SJSA1 (cell line): Measurements from ENCODE around the gene GKAP1. TPM values are rescaled to one million over a fixed set of nuclear protein-coding genes. Genes with fewer than 3 reads are reported as not detected.
A peak's percentile ranks its signal among the peaks of the same experiment; 100 is the strongest.
"Not testable (repeated sequence)": the region's sequence is repeated elsewhere in the genome, so short reads cannot be mapped to it uniquely, and the experiment has no call there.

ENCODE experiments used
- DNase-seq, 2 experiments: peaks; one replicate each; pipeline ENCODE4 v3.0.0-alpha.2; 2015 to 2020; ENCODE audit warnings: low spot score in 2 of 2, low read depth in 1 of 2
- H3K27ac ChIP-seq: fragments of 250-450 bp; sonication (Bioruptor Pico); 2 replicates; pipeline ENCODE4 v1.5.1; 2020; ENCODE audit warnings: mild to moderate bottlenecking, moderate library complexity
- H3K27me3 ChIP-seq: fragments of 250-450 bp; sonication (Bioruptor Pico); replicated peaks from 2 replicates; pipeline ENCODE4 v1.5.1; 2020; ENCODE audit warnings: mild to moderate bottlenecking, moderate library complexity
- H3K36me3 ChIP-seq: fragments of 250-450 bp; sonication (Bioruptor Pico); 2 replicates; pipeline ENCODE4 v1.5.1; 2020; ENCODE audit warnings: mild to moderate bottlenecking
- H3K4me1 ChIP-seq: fragments of 250-450 bp; sonication (Bioruptor Pico); replicated peaks from 2 replicates; pipeline ENCODE4 v1.6.1; 2021; ENCODE audit warnings: mild to moderate bottlenecking
- H3K4me3 ChIP-seq: fragments of 250-450 bp; sonication (Bioruptor Pico); 2 replicates; pipeline ENCODE4 v1.5.1; 2020; ENCODE audit warnings: mild to moderate bottlenecking
- H3K9me3 ChIP-seq: fragments of 250-450 bp; sonication (Bioruptor Pico); replicated peaks from 2 replicates; pipeline ENCODE4 v1.5.1; 2020; ENCODE audit warnings: mild to moderate bottlenecking
- total RNA-seq: library from RNA; depleted of rRNA; stranded (reverse); fragments of >200 nt; shearing (Covaris generic); gene quantifications from 2 replicates; pipeline ENCODE4 v1.2.3, GENCODE V29; 2014

GKAP1 gene
- total RNA-seq, 1 experiment from 2014 or later: 0.37 TPM

- H3K27ac ChIP-seq: no peak overlapping the region
- H3K27me3 ChIP-seq: no peaks in the 10 kb centered on the region
- no peak overlapping the region for H3K4me3 ChIP-seq
- H3K9me3 ChIP-seq: no peaks in the 10 kb centered on the region
- no peak for DNase-seq
- H3K36me3 ChIP-seq: no peaks in the 10 kb centered on the region
- no peaks in the 10 kb centered on the region for H3K4me1 ChIP-seq
Observed at GRCh38 chr9:83714329-83714728, 103.2 kb downstream of the GKAP1 start.

GRCh38 chr9:83708515-83709158 lies 108.9 kb downstream of the GKAP1 start:
- peak overlapping the region; percentile 99 for H3K27ac ChIP-seq
- no peaks in the 10 kb centered on the region for H3K9me3 ChIP-seq
- DNase-seq: peak in 1 of 2 experiments; percentile 50
- H3K4me1 ChIP-seq: peaks cover 13% of the 10 kb centered on the region
- H3K4me3 ChIP-seq: peak overlapping the region; percentile 97
- peaks cover 20% of the 10 kb centered on the region for H3K36me3 ChIP-seq
- H3K27me3 ChIP-seq: no peaks in the 10 kb centered on the region

- H3K4me3 ChIP-seq: peak within 1 kb of the TSS; percentile 97
- no peaks in the 10 kb centered on the region for H3K27me3 ChIP-seq
- H3K27ac ChIP-seq: peak within 1 kb of the TSS; percentile 99
- DNase-seq: peak; percentile 87 to 98
- H3K36me3 ChIP-seq: peaks cover 22% of the 10 kb centered on the region
- peaks cover 13% of the 10 kb centered on the region for H3K4me1 ChIP-seq
- no peaks in the 10 kb centered on the region for H3K9me3 ChIP-seq
Observed at GRCh38 chr9:83707768-83708514, 109.6 kb downstream of the GKAP1 start, which contains the start of gene UBQLN1. Gene UBQLN1 (minus strand): TSS chr9:83707958. CDS start chr9:83707679, 279 bp downstream.

- Histone ChIP-seq H3K27me3 (no peaks in the 10 kb centered on the region), H3K9me3 (no peaks in the 10 kb centered on the region), H3K4me1 (peaks cover 13% of the 10 kb centered on the region), H3K36me3 (peaks cover 25% of the 10 kb centered on the region), H3K27ac (peak overlapping the region; percentile 99), H3K4me3 (peak overlapping the region; percentile 97)
- peak; percentile 77 to 92 for DNase-seq
Observed at GRCh38 chr9:83707518-83707767, 110.1 kb downstream of the GKAP1 start.

GRCh38 chr9:83706676-83707517 lies 110.7 kb downstream of the GKAP1 start:
- Histone ChIP-seq H3K4me3 (peak overlapping the region; percentile 97), H3K27me3 (no peaks in the 10 kb centered on the region), H3K9me3 (no peaks in the 10 kb centered on the region), H3K4me1 (peaks cover 16% of the 10 kb centered on the region), H3K27ac (peak overlapping the region; percentile 99), H3K36me3 (peaks cover 25% of the 10 kb centered on the region)
- DNase-seq: peak; percentile 6 to 47

GRCh38 chr9:83705219-83705651 lies 112.3 kb downstream of the GKAP1 start:
- not testable (repeated sequence) for H3K9me3 ChIP-seq, H3K27me3 ChIP-seq, H3K27ac ChIP-seq, H3K4me3 ChIP-seq, DNase-seq
- Histone ChIP-seq H3K4me1 (peaks cover 23% of the 10 kb centered on the region), H3K36me3 (peaks cover 25% of the 10 kb centered on the region)

- no peaks in the 10 kb centered on the region for H3K27me3 ChIP-seq
- H3K9me3 ChIP-seq: no peaks in the 10 kb centered on the region
- DNase-seq: peak in 1 of 2 experiments; percentile 61
- H3K36me3 ChIP-seq: peaks cover 10% of the 10 kb centered on the region
- H3K4me1 ChIP-seq: peaks cover 23% of the 10 kb centered on the region
- peak overlapping the region; percentile 45 for H3K27ac ChIP-seq
- H3K4me3 ChIP-seq: no peak overlapping the region
Observed at GRCh38 chr9:83701769-83702168, 115.8 kb downstream of the GKAP1 start.

- Histone ChIP-seq H3K9me3 (no peaks in the 10 kb centered on the region), H3K27me3 (no peaks in the 10 kb centered on the region), H3K4me3 (no peak overlapping the region), H3K4me1 (peaks cover 19% of the 10 kb centered on the region), H3K36me3 (peaks cover 9% of the 10 kb centered on the region), H3K27ac (peak overlapping the region; percentile 45)
- DNase-seq: no peak
Observed at GRCh38 chr9:83701286-83701685, 116.3 kb downstream of the GKAP1 start.

- H3K4me3 ChIP-seq: no peak overlapping the region
- no peak for DNase-seq
- H3K27ac ChIP-seq: no peak overlapping the region
- H3K27me3 ChIP-seq: no peaks in the 10 kb centered on the region
- H3K4me1 ChIP-seq: peaks cover 19% of the 10 kb centered on the region
- H3K9me3 ChIP-seq: no peaks in the 10 kb centered on the region
- H3K36me3 ChIP-seq: peaks cover 4% of the 10 kb centered on the region
Observed at GRCh38 chr9:83699615-83700014, 118.0 kb downstream of the GKAP1 start.

- Histone ChIP-seq H3K36me3 (peaks cover 4% of the 10 kb centered on the region), H3K4me1 (peaks cover 19% of the 10 kb centered on the region), H3K4me3 (no peak overlapping the region), H3K9me3 (no peaks in the 10 kb centered on the region), H3K27ac (no peak overlapping the region), H3K27me3 (no peaks in the 10 kb centered on the region)
- no peak for DNase-seq
Observed at GRCh38 chr9:83698976-83699585, 118.5 kb downstream of the GKAP1 start.

GRCh38 chr9:83691492-83691891 lies 126.1 kb downstream of the GKAP1 start:
- H3K4me1 ChIP-seq: 0 out of 2 replicates have a peak, but pooled peaks cover 3% of the 10 kb centered on the region
- H3K4me3 ChIP-seq: no peak overlapping the region
- no peak overlapping the region for H3K27ac ChIP-seq
- H3K36me3 ChIP-seq: peaks cover 8% of the 10 kb centered on the region; the same call in 1 of the 2 replicates
- H3K9me3 ChIP-seq: no peaks in the 10 kb centered on the region
- DNase-seq: no peak
- H3K27me3 ChIP-seq: no peaks in the 10 kb centered on the region
